PC-3 (cell line): ENCODE data around the gene UBE4A. TPM values are rescaled to one million over a fixed set of nuclear protein-coding genes. Genes with fewer than 3 reads are reported as not detected.
A peak's percentile ranks its signal among the peaks of the same experiment; 100 is the strongest.

Experiments used
- ATAC-seq: fragments of 200-7000 bp; cut with Tn5 transposase; 2 replicates; pipeline ENCODE4 v1.9.1; 2020; ENCODE audit warnings: mild to moderate bottlenecking, moderate library complexity
- BruUV-seq: library from RNA; stranded (reverse); fragments of 400-500 nt; replicated peaks from 2 replicates; lab custom pipeline; 2021; lab: Mats Ljungman, UMichigan
- CTCF ChIA-PET: fragments of 300-600 bp; sonication (Branson Sonifier 250); formaldehyde crosslinking; loops from one replicate; lab custom pipeline; 2022; ENCODE audit warnings: antibody characterized with exemption; lab: Charles Lee
- POLR2A ChIA-PET: fragments of 300-600 bp; sonication (Branson Sonifier 250); formaldehyde crosslinking; loops from one replicate; lab custom pipeline; 2022; ENCODE audit warnings: antibody characterized with exemption; ENCODE audit not compliant: unreplicated experiment; lab: Charles Lee
- DNase-seq: peaks from one replicate; pipeline ENCODE4 v3.0.0-alpha.2; 2015
- H2AFZ ChIP-seq: fragments of 300-600 bp; sonication (generic); 2 replicates; pipeline ENCODE4 v1.6.0; 2016; ENCODE audit warnings: antibody characterized with exemption, low read length
- H3F3A ChIP-seq: fragments of 300-600 bp; sonication (generic); one replicate; pipeline ENCODE4 v1.6.0; 2017; ENCODE audit warnings: antibody characterized with exemption, low read length, control low read depth, mild to moderate bottlenecking; ENCODE audit not compliant: unreplicated experiment
- H3K27ac ChIP-seq: fragments of 300-600 bp; sonication (generic); 2 replicates; pipeline ENCODE4 v1.5.1; 2016; ENCODE audit warnings: mild to moderate bottlenecking, low read length
- H3K27me3 ChIP-seq: fragments of 300-600 bp; sonication (generic); 2 replicates; pipeline ENCODE4 v1.6.1; 2016; ENCODE audit warnings: low read length, mixed read lengths
- H3K36me3 ChIP-seq: fragments of 300-600 bp; sonication (generic); 2 replicates; pipeline ENCODE4 v1.6.1; 2016; ENCODE audit warnings: low read depth, mixed run types, low read length, mixed read lengths
- H3K4me1 ChIP-seq: fragments of 300-600 bp; sonication (generic); 2 replicates; pipeline ENCODE4 v1.5.1; 2016; ENCODE audit warnings: low read length; ENCODE audit not compliant: insufficient read depth
- H3K4me2 ChIP-seq: fragments of 300-600 bp; sonication (generic); 2 replicates; pipeline ENCODE4 v1.6.0; 2016; ENCODE audit warnings: low read length
- H3K4me3 ChIP-seq: fragments of 300-600 bp; sonication (generic); 2 replicates; pipeline ENCODE4 v1.5.1; 2016; ENCODE audit warnings: mild to moderate bottlenecking, low read length, mixed read lengths
- H3K79me2 ChIP-seq: fragments of 300-600 bp; sonication (generic); 2 replicates; pipeline ENCODE4 v1.6.1; 2017; ENCODE audit warnings: low read length, mixed read lengths
- H3K9ac ChIP-seq: fragments of 300-600 bp; sonication (generic); 2 replicates; pipeline ENCODE4 v1.6.0; 2016; ENCODE audit warnings: mild to moderate bottlenecking, low read length
- H3K9me2 ChIP-seq: fragments of 300-600 bp; sonication (generic); replicated peaks from 2 replicates; pipeline ENCODE4 v1.6.1; 2016; ENCODE audit warnings: mixed run types, low read length, mixed read lengths
- H3K9me3 ChIP-seq: fragments of 300-600 bp; sonication (generic); 2 replicates; pipeline ENCODE4 v1.6.1; 2016; ENCODE audit warnings: low read length, mixed read lengths
- H4K20me1 ChIP-seq: fragments of 300-600 bp; sonication (generic); 2 replicates; pipeline ENCODE4 v1.6.1; 2016; ENCODE audit warnings: low read length, mixed read lengths
- CTCF ChIP-seq: fragments of 300-600 bp; sonication (generic); conservative IDR thresholded peaks from 2 replicates; pipeline ENCODE4 v1.5.1; 2017; ENCODE audit warnings: antibody characterized with exemption, low read depth, mild to moderate bottlenecking, low read length
- EZH2 ChIP-seq: fragments of 300-600 bp; sonication (generic); IDR thresholded peaks from one replicate; pipeline ENCODE4 v1.6.1; 2017; ENCODE audit warnings: antibody characterized with exemption, mild to moderate bottlenecking, low read length; ENCODE audit not compliant: unreplicated experiment
- EZH2phosphoT487 ChIP-seq: fragments of 300-600 bp; sonication (generic); IDR thresholded peaks from 2 replicates; pipeline ENCODE4 v1.6.1; 2018; ENCODE audit warnings: mild to moderate bottlenecking, antibody characterized with exemption, low read length, borderline replicate concordance
- intact Hi-C: fragments of 100-400 bp; cut with micrococcal nuclease; formaldehyde crosslinking; loops from 2 replicates; pipeline ENCODE4 v1.9.0; 2023
- total RNA-seq: library from RNA; depleted of rRNA; stranded (reverse); fragments of >200 nt; gene quantifications from 2 replicates; pipeline ENCODE4 v1.2.3, GENCODE V29; 2014

UBE4A gene
- total RNA-seq, 1 experiment from 2014 or later, result 56.4 TPM

GRCh38 chr11:118438314-118438931 lies 79.0 kb downstream of the UBE4A start:
- Histone ChIP-seq H3K4me2 (peak overlapping the region; percentile 99), H3K27me3 (no peaks in the 10 kb centered on the region), H3K9me2 (no peaks in the 10 kb centered on the region), H3K9ac (peak overlapping the region; percentile 67), H3K9me3 (no peaks in the 10 kb centered on the region), H3K4me3 (peak overlapping the region; percentile 82), H3K4me1 (peaks cover 38% of the 10 kb centered on the region), H2AFZ (peak overlapping the region; percentile 63), H3K79me2 (peaks cover 69% of the 10 kb centered on the region), H3K27ac (no peak overlapping the region), H3K36me3 (no peaks in the 10 kb centered on the region), H4K20me1 (peaks cover 55% of the 10 kb centered on the region), H3F3A (no peaks in the 10 kb centered on the region)
- DNase-seq, result peak; percentile 69
- TF ChIP-seq EZH2phosphoT487 (no peak), CTCF (no peak), EZH2 (no peak)
- ChIA-PET CTCF (interaction anchor here (0.5 kb wide), 1 partner anchor 663 kb away, joined by 4 read pairs; the partner anchor contains the start of gene DPAGT1), POLR2A (interaction anchor here (0.5 to 0.7 kb wide), 2 partner anchors 64 to 1254 kb away, joined by 3 read pairs; no protein-coding TSS in a partner anchor)
- peak; percentile 8; the same call in 1 of the 2 replicates for ATAC-seq
- no TSS peak for BruUV-seq
- intact Hi-C loops, result loop anchor here (2.0 kb wide), 1 partner anchor 38 kb away; the partner anchor contains the start of gene ATP5MG

GRCh38 chr11:118439646-118440045 lies 80.2 kb downstream of the UBE4A start:
- peak overlapping the region; percentile 99 for H3K4me2 ChIP-seq
- DNase-seq (no peak), ATAC-seq (no peak)
- H3K27ac ChIP-seq, result no peak overlapping the region
- peaks cover 81% of the 10 kb centered on the region for H3K79me2 ChIP-seq
- H3K9me2 ChIP-seq, result no peaks in the 10 kb centered on the region
- H3K9ac ChIP-seq, result peak overlapping the region; percentile 67; the same call in 1 of the 2 replicates
- H3K4me3 ChIP-seq, result peak overlapping the region; percentile 82
- no peaks in the 10 kb centered on the region for H3F3A ChIP-seq
- no peaks in the 10 kb centered on the region for H3K9me3 ChIP-seq
- H2AFZ ChIP-seq, result no peak overlapping the region
- no peak for TF ChIP-seq EZH2phosphoT487
- TF ChIP-seq CTCF, result no peak
- TF ChIP-seq EZH2, result no peak
- peaks cover 60% of the 10 kb centered on the region for H4K20me1 ChIP-seq
- ChIA-PET POLR2A (no interaction called here), CTCF (interaction anchor here (0.7 kb wide), 1 partner anchor 20 kb away, joined by 3 read pairs; no protein-coding TSS in a partner anchor)
- H3K27me3 ChIP-seq, result no peaks in the 10 kb centered on the region
- H3K4me1 ChIP-seq, result peaks cover 29% of the 10 kb centered on the region
- no TSS peak for BruUV-seq
- peaks cover 5% of the 10 kb centered on the region; the same call in 1 of the 2 replicates for H3K36me3 ChIP-seq
- intact Hi-C loops, result loop anchor here (2.0 kb wide), 1 partner anchor 39 kb away; the partner anchor contains the start of gene ATP5MG
